Activated CD8-positive, alpha-beta memory T cell treated with anti-CD3 and anti-CD28 coated beads for 24 hours (primary cell): ENCODE results near the gene TCEA2.

Experiments
- DNase-seq: peaks from one replicate; pipeline ENCODE4 v3.0.0-alpha.2; 2020

TCEA2 gene

DNA sequence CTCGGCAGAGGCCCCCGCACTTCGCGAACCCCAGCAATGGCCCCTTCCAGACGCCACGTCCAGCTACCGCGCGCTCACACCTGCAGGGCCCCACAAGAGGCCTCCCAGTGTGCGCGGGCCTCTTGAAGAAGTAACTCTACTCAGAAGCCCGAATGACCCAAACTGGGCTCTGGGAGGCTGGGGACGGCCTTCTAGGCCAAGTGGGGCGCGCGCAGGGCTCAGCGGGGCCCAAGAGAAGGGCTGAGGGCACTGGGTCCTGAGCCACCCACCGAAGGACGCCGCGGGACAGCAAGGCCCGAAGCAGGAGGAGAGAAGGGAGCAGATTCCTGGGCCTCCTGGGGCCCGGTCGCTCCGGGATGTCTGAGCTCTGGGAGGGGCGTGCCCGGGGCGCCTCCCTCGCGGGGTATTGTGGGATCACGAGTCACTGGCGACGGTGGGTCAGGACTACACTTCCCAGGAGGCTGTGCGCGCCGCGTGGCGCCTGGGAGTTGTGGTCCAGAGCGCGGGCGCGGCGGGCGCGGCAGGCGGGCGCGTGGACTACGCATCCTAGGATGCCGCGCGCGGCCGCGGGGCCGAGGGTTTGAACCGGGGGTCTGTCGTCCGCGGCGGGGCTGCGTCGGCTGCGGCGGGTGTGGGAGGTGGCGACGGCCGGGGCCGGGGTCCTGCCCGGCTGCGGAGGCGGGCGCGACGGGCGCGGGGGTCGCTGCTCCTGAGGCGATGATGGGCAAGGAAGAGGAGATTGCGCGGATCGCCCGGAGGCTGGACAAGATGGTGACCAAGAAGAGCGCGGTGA, at the start of gene TCEA2:
TCEA2 (plus strand) TSS at position 603 of the 793 bp plus-strand sequence; CDS start at position 718, 115 bp downstream.
- DNase-seq: peak; percentile 96

DNA sequence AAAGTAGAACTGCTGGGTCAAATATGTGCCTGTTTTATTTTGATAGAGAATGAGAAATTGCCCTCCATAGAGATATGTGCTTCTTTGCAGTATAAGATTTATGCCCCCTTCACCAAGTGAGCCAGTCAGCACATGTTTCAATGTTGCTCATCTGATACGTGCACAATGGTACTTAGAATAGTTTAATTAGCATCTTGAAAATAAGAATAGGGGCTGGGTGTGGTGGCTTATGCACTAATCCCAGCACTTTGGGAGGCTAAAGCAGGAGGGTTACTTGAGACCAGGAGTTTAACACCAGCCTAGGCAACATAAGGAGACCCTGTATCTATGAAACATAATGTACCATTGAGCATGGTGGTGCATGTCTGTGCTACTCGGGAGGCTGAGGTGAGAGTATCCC, 47.4 kb upstream of the TCEA2 start:
- DNase-seq: no peak

DNA sequence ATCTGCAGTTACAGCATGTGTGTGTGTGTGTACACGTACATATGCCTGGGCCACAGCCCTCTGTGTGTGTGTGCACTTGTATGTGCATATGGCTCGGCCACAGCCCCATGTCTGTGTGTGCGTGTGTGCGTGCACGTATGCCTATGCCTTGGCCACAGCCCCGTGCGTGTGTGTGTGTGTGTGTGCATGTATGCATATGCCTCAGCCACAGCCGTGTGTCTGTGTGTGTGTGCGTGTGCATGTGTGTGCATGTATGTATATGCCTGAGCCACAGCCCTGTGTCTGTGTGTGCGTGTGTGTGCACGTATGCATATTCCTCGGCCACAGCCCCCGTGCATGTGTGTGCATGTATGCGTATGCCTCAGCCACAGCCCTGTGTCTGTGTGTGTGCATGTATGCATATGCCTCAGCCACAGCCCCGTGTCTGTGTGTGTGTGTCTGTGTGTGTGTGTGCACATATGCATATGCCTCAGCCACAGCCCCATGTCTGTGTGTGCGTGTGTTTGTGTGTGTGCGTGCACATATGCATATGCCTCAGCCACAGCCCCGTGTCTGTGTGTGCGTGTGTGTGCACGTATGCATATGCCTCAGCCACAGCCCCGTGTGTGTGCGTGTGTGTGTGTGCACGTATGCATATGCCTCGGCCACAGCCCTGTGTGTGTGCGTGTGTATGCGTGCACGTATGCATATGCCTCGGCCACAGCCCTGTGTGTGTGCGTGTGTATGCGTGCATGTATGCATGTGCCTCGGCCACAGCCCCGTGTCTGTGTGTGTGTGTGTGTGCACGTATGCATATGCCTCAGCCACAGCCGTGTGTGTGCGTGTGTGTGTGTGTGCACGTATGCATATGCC, 41.6 kb upstream of the TCEA2 start:
- DNase-seq: no peak

DNA sequence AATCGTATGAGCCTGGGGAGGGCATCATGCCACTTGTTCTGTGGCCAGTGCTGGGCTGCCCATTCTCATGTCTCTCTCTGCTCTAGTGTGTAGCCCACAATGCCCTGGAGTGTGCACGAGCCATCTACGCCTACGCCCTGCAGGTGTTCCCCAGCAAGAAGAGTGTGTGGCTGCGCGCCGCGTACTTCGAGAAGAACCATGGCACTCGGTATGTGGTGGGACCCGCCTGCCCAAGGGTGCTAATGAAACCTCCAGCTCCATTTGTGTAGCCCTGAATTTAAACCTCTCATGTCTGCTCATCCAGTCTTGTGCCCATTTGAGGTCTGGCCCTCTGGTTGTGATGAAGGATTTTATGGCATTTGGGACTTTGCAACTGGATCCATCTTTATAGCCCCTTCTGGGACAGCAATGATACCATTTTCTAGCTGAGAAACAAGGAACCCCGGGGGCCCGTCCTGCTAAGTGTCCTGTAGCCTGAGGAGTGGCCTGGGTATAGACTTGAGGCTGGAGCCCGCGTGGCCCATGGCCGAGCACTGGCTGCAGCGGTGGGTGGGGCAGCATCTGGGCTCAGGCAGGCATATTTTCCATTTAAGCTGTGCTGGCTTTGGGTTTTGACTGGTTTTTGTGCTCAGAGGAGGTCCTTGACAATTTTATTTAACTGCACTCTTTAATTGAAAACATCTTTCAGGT, 40.2 kb upstream of the TCEA2 start:
- no peak for DNase-seq

DNA sequence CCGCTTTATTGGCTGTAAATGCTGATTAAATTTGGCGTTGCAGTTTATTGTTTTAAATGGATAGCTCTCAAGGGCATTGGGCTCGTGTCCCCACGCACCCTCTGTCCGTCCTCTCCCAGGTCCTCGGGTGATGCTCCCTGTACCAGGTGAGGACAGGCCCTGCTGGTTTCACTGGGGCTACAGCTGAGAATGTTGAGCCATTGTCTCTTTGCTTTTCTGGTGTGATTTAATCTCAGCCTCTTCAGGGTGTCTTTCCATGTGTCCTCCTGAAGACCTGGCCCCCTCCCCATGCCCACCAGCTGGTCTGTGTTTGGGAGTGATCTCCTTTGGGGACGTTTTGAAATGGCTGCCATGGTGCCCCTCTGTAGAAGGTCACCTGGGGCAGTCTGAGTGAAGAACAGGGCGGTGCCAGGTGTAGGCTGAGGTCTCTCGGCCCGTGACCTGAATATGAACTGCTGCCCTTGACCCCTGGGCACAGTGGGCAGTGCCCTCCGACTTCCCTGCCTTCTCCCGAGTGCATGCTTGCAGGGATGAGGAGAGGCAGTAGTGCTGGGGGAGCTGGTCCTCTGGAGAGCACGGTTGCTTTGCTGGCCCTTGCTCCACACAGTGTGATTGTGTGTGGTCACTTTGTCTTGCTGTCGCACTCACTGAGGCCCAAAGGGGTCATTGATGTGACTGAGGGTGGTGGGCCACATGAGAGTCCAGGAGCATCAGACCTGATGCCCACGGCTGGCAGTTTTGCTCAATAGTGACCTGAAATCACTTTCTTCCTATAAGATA, 39.4 kb upstream of the TCEA2 start:
- DNase-seq: no peak

DNA sequence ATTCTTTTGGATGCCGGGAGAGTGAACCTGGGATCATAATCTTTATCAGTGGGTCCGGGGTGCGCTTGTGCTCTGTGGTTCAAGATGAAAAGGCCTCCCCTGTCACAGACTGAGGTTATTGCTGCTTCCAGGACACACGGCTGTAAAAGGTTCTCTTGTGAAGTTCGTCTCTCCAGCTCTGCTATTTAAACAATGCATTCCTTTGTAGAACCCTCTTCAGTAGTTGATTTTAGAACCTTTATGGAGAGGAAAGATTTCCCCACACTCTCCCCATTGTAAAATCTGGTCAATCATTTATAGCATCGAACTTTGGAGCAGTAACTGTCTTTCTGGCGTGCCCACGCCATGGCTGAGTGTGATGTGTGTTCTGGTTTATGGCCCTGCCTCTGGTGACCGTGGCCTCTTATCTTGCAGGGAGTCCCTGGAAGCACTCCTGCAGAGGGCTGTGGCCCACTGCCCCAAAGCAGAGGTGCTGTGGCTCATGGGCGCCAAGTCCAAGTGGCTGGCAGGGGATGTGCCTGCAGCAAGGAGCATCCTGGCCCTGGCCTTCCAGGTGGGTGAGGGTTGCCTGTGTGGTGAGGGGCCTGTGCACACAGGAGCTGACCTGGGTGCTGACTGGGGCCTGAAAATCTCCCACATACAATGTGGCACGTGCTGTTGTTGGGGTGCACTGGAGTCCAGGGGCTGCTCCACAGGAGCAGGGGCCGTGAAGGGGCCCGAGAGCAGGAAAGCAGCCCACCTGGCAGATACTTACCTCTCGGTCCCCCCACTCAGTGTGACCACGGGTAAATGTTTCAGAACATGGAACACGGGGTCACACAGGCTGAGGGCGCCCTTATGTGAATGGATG, 38.6 kb upstream of the TCEA2 start:
- DNase-seq: no peak

DNA sequence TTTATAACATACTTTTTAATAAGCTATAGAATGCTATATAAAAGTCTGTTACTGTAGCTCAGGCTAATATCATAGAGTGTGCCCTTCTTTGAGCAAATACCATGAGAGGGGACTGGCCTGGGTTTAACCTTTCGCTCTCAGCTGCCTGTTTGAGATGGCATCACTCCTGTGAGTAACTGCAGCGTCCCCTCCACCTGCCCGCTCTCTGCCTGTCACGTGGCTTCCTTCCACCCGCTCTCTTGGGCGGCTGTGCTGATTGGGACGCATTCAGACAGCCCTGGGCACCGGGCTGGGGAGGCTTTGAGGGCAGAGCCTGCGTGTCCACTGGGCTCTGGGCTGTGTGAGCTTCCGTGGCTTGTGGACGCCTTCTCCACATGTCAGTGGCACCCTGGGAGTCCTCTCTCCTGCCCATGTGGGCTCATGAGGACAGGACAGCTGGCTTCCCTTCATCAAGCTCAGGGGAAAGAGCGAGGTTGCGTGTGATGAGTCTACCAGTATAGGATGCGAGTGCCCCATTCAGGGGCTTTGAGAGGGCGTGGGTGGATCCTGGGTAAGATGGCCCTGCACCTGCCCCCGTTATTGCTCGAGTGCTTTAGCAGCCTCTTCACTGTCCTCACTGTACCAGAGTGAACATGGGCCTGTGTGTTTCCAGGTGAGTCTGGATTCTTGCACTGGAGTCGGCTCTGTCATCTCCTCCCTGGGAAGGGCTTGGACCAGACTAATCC, 37.7 kb upstream of the TCEA2 start:
- no peak for DNase-seq

DNA sequence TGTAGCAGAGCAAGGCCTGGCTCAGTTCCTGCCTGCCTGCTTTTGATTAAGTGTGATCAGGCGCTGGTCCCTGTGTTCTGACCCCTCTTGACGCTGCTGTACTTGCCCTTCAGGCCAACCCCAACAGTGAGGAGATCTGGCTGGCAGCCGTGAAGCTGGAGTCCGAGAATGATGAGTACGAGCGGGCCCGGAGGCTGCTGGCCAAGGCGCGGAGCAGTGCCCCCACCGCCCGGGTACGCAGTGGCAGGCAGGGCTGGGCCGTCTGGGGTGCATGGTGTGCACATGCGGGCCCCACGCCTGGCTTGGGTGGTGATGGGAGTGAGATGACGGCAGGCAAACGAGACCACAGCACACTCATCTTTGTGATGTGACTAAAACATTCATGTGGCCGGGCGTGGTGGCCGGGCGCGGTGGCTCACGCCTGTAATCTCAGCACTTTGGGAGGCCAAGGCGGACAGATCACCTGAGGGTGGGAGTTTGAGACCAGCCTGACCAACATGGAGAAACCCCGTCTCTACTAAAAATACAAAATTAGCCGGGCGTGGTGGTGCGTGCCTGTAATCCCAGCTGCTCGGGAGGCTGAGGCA, 37.1 kb upstream of the TCEA2 start:
- DNase-seq: no peak

DNA sequence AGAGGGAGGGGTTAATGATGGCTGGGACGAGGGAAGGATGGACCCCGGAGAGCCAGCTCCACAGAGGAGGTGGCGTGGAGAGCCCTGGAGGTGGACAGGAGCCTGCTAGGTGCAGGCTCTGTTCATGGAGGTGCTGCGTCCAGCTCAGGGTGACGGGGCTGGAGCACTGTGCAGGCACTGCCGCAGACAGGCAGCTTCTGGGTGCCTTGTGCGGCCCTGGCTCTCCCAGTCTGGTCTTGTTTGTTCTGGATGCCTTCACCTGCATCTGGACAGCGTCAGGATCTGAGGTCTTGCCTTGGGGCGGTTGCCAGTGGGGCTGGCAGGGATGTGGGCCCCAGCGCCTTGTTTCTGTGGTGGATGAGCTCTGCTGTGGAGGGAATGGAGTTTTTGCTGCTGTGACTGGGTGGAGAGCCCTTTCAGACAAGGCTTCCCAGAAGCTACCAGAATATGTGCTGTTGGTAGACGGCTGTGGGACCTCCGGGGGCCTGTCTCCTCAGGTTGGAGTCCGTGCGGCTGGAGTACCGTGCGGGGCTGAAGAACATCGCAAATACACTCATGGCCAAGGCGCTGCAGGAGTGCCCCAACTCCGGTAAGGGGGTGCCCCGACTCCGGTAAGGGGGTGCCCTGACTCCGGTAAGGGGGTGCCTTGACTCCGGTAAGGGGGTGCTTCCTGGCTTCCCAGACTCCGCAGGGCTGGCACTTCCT, 34.9 kb upstream of the TCEA2 start:
- DNase-seq: no peak

DNA sequence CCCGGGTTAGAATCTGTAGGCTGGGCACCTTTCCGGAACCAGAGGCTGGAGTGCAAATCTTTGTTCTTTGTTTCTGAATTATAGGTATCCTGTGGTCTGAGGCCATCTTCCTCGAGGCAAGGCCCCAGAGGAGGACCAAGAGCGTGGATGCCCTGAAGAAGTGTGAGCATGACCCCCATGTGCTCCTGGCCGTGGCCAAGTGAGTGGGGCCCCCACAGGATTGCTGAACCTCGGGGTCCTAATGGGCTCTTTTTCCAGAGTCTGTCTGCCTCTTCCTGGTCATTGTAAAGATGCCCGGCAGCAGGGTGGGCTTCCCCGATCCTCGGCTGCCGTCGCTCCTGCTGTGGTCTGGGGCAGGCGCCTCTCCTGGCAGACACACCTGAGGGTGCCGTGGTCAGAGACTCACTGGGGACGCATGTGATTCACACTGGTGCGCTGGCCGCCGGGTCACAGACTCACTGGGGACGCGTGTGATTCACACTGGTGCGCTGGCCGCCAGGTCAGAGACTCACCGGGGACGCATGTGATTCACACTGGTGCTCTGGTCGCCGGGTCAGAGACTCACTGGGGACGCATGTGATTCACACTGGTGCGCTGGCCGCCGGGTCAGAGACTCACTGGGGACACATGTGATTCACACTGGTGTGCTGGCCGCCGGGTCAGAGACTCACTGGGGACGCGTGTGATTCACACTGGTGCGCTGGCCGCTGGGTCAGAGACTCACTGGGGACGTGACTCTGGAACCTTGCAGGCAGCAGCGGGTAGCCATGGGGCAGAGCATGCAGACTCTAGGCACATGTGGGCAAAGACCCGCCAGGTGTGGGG, 33.5 kb upstream of the TCEA2 start:
- DNase-seq: no peak

DNA sequence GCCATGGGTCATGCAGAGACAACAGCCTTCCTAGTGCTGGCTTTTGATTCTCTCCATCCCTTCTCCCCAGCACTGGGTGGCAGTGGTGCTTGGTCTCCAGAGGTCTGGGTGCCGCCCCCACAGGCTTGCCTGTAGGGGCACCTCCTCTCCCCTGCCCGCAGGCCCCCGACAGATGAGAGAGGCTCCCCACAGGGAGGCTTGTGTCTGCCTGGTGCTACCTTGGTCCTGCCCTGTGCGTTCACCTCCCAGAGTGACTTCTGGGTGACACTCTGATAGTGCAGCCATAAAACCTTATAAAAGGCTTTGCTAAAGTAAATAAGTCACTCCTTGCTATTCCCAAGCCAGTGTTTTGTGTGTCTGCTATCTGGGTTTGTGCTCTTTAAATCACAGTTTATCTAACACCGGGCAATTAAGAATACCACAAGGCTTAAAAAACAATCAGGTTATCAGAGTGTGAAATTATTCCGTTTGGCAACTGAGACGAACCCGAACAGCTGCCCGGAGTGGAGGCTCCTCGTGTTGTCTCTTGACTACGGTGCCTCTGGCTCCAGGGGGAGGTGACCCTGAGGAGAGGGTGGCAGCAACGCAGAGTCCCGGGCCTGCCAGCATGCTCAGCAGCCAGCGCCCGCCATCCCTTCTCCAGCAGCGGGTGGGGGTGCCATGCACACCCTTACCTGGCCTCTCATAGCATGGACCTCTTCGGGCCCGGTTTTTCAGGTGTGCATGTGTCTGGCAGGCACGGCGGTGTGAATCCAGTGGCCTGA, 32.4 kb upstream of the TCEA2 start:
- no peak for DNase-seq

DNA sequence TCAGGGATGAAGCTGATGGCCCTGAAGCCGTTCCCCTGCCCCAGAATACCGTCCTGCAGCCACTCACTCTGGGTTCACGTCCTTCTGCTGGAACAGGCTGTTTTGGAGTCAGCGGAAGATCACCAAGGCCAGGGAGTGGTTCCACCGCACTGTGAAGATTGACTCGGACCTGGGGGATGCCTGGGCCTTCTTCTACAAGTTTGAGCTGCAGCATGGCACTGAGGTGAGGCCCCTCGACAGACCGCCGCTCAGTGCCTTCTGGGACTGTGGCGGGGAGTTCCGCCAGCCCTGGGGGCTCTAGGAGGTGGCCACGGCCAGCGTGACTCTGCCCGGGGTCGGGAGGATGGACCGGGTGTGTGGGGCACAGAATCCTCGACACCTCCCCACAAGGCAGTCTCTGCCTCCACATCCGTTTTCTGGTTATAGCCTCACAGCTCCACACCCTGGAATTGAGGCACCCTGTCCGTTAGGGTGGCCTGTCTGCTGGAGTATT, 31.1 kb upstream of the TCEA2 start:
- DNase-seq: no peak

DNA sequence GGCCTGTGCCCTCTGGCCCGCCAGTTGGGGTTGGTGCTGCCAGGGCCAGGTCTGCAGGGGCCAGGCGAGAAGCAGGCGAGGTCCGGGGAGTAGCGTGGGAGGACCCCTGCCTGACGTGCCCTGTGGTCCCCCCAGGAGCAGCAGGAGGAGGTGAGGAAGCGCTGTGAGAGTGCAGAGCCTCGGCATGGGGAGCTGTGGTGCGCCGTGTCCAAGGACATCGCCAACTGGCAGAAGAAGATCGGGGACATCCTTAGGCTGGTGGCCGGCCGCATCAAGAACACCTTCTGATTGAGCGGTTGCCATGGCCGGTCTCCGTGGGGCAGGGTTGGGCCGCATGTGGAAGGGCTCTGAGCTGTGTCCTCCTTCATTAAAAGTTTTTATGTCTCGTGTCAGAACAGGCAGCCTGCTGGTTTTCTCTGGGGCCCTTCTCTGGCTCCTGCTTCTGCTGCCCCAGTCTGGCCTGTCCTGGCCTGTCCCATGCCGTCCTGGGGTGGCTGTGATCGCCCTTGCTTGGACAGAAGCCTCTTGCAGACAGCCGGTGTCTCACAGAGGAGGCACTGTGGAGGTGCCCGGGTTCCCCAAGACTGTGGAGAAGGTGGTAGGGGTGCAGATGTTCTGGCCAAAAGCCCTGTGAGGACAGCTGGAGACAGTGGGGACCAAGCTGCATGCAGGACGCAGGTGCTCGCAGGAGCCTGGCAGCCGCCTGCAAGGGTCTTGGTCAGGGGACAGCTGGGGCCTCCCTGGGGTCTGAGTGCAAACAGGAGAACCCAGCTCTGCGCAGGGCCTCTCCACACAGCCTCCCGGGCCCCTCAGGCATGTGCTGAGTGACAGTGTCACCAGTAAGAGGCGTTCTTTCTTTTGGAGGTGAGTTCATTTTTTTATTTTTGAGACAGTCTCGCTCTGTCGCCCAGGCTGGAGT, 30.0 kb upstream of the TCEA2 start:
- no peak for DNase-seq

DNA sequence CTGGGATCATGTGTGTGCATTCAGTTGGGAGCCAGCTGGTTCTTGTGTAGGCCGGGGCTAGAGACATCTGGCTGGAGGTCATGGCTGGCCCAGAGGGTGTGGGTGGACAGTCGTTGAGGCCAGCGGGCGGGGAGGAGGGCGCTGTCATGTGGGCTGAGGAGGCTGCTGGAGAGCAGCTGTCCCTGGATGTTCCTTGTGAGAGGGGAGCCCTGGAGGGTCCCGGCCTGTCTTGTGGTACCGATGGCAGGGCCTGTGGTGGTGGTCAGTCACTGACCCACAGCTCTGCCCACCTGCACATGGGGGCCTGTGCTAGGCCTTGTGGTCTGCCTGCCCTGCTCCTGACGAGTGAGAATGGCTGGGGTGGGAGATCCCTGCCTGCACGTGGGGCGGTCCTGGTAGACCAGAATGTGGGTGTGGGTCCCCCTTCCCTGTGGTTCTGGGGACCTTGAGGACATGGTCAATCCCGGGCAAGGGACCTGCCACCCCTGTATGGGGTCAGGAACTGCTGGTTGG, 29.0 kb upstream of the TCEA2 start:
- no peak for DNase-seq

DNA sequence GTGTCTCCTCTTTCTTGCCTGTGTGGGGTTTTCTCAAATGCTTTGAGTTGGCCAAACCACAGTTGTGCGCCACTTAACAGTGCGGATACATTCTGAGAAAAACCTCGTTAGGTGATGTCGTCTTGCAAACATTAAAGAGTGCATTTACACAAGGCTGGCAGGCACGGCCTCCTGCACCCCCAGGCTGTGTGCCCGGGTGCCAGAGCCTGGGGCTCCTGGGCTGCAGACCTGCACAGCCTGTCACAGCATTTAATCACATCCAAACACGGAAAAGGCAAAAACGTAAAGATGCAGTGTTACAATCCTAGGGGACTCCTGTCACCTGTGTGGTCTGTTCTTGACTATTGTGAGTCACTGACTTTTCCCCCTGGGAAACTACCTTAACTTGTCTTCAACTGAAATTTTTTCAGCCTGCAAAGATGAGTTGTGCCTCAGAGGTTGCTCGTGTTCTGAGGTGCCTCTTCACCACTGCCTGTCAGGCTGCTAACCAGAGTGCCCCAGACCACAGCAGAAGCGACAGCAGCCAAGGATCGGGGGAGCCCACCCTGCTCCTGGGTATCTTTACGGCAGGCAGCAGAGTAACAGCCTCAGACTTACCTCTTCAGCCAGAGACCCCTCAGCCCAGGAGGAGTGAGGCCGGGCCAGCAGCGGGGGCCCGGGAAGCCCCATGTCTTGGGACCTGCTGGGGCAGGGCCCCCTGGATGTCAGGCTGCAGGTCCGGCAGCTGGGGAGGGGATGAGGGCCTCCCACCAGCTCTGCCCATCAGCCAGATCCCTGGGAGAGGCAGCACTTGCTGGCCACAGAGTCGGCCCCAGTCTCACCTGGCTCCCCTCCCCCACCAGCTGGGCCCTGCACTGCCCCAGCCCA, 27.7 kb upstream of the TCEA2 start:
- DNase-seq: peak; percentile 82

DNA sequence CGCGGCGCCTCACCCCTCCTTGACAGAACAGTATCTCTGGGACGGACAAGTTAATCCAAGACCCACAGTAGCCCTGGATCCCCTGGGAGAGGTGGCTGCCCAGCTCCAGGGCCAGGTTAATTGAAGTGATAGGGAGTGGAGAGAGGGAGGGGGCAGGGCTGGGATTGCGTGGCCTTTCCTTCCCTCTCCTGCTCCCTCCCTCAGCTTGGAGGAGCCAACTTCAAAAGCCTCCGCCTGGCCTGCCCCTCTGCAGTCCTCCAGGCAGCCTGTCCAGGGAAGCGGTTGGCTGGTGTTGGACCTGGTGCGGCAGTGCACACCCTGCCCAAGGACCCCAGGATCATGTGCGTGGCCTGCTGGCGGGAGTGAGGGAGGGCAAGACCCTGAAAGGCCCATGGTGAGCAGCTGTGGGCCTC, 27.1 kb upstream of the TCEA2 start, which contains the start of gene C20orf204:
C20orf204 (plus strand) TSS at position 250 of the 413 bp plus-strand sequence; CDS start at position 392, 142 bp downstream.
- DNase-seq: no peak
